GM18526 (cell line): ENCODE results near the gene TTC7B.

ENCODE experiments used
- POLR2A ChIP-seq: IDR thresholded peaks from 3 replicates; pipeline ENCODE4 v1.6.1; 2011; ENCODE audit not compliant: insufficient read length; ENCODE audit errors: extremely low read depth

The TTC7B gene

GRCh38 chr14:90475298-90475697 is 340.9 kb downstream of the TTC7B start:
- no peak for TF ChIP-seq POLR2A
